ENCODE data around the gene LTBP1. TPM values are rescaled to one million over a fixed set of nuclear protein-coding genes. Genes with fewer than 3 reads are reported as not detected.
"Not testable (repeated sequence)": the region's sequence is repeated elsewhere in the genome, so short reads cannot be mapped to it uniquely, and the experiment has no call there.

Gene LTBP1
- total RNA-seq, 1 donor from 2014 or later = 3.9 TPM

DNA sequence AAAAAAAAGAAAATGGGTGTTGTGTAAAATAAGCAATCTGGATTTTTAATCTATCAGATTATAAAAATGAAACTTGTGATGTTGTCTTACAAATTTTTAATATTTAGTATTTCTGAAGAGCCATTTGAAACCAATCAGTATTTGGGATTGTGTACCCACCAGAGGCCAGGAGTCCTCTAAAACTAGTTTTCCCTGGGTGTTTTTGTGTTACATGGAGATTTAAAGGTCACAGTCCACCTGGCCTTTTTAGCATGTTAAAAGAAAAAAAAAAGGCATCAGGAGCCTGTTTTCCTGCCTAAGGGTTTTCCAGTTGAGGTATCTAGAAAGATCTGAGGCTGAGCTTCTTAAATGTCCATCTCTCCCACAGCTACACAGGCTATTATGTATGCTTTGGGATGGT lies 221.7 kb downstream of the LTBP1 start:
- no peak for TF ChIP-seq CTCF (IDR thresholded peaks at IDR 0.05; ENCODE audit: partially characterized antibody, unreplicated experiment)
- peaks cover 2% of the 10 kb centered on the region for H3K27me3 Mint-ChIP-seq (ENCODE audit: unreplicated experiment)
- H3K4me3 Mint-ChIP-seq (ENCODE audit: unreplicated experiment) = no peak overlapping the region
- H3K27ac Mint-ChIP-seq (ENCODE audit: unreplicated experiment) = no peak overlapping the region
- H3K9me3 Mint-ChIP-seq (ENCODE audit: unreplicated experiment) = no peaks in the 10 kb centered on the region
- H3K36me3 Mint-ChIP-seq (ENCODE audit: unreplicated experiment) = no peaks in the 10 kb centered on the region
- no peak for DNase-seq
- no peaks in the 10 kb centered on the region for H3K4me1 Mint-ChIP-seq (ENCODE audit: low read depth, unreplicated experiment)

- no peak for DNase-seq
- TF ChIP-seq CTCF (IDR thresholded peaks at IDR 0.05; ENCODE audit: partially characterized antibody, unreplicated experiment) = no peak
These were observed 222.2 kb downstream of the LTBP1 start for GRCh38 chr2:33168922-33169321.

GRCh38 chr2:33170251-33170650 lies 223.5 kb downstream of the LTBP1 start:
- not testable (repeated sequence) for H3K27ac Mint-ChIP-seq (ENCODE audit: unreplicated experiment); H3K9me3 Mint-ChIP-seq (ENCODE audit: unreplicated experiment); DNase-seq; H3K27me3 Mint-ChIP-seq (ENCODE audit: unreplicated experiment); H3K36me3 Mint-ChIP-seq (ENCODE audit: unreplicated experiment); H3K4me3 Mint-ChIP-seq (ENCODE audit: unreplicated experiment); H3K4me1 Mint-ChIP-seq (ENCODE audit: low read depth, unreplicated experiment)

More at GRCh38 chr2:33168922-33169321, 222.2 kb downstream of the LTBP1 start:
- Mint-ChIP-seq H3K4me3 (ENCODE audit: unreplicated experiment) (no peak overlapping the region), H3K36me3 (ENCODE audit: unreplicated experiment) (no peaks in the 10 kb centered on the region), H3K4me1 (ENCODE audit: low read depth, unreplicated experiment) (no peaks in the 10 kb centered on the region), H3K9me3 (ENCODE audit: unreplicated experiment) (no peaks in the 10 kb centered on the region), H3K27me3 (ENCODE audit: unreplicated experiment) (peaks cover 2% of the 10 kb centered on the region), H3K27ac (ENCODE audit: unreplicated experiment) (no peak overlapping the region)

DNA sequence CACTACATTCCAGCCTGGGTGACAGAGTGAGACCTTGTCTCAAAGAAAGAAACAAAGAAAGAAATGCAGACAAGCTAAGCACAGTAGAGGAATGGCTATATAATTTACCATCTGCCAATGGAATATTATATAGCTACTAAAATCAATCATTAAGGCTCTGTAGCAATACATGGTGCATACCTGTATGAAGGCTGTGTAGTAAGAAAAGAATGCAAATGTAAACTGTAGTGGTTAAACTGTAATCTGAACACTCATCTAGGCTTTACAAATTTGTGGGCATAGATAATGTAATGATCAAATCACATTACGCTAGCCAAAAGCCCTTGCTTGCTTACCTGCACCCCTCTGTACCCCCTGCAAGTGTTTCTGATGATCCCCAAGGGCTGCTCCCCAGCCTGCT lies 230.9 kb downstream of the LTBP1 start:
- Mint-ChIP-seq H3K27ac (ENCODE audit: unreplicated experiment) (no peak overlapping the region), H3K27me3 (ENCODE audit: unreplicated experiment) (no peaks in the 10 kb centered on the region), H3K9me3 (ENCODE audit: unreplicated experiment) (no peaks in the 10 kb centered on the region), H3K4me1 (ENCODE audit: low read depth, unreplicated experiment) (no peaks in the 10 kb centered on the region), H3K4me3 (ENCODE audit: unreplicated experiment) (no peak overlapping the region), H3K36me3 (ENCODE audit: unreplicated experiment) (no peaks in the 10 kb centered on the region)
- DNase-seq = no peak
- no peak for TF ChIP-seq CTCF (IDR thresholded peaks at IDR 0.05; ENCODE audit: partially characterized antibody, unreplicated experiment)

- H3K9me3 Mint-ChIP-seq (ENCODE audit: unreplicated experiment) = no peaks in the 10 kb centered on the region
- H3K36me3 Mint-ChIP-seq (ENCODE audit: unreplicated experiment) = no peaks in the 10 kb centered on the region
- H3K4me3 Mint-ChIP-seq (ENCODE audit: unreplicated experiment) = no peak overlapping the region
- no peak overlapping the region for H3K27ac Mint-ChIP-seq (ENCODE audit: unreplicated experiment)
- TF ChIP-seq CTCF (IDR thresholded peaks at IDR 0.05; ENCODE audit: partially characterized antibody, unreplicated experiment) = no peak
- no peaks in the 10 kb centered on the region for H3K4me1 Mint-ChIP-seq (ENCODE audit: low read depth, unreplicated experiment)
- DNase-seq = no peak
- no peaks in the 10 kb centered on the region for H3K27me3 Mint-ChIP-seq (ENCODE audit: unreplicated experiment)
These were observed 231.5 kb downstream of the LTBP1 start for GRCh38 chr2:33178209-33178608.

GRCh38 chr2:33180915-33181314 lies 234.2 kb downstream of the LTBP1 start:
- Mint-ChIP-seq H3K36me3 (ENCODE audit: unreplicated experiment) (no peaks in the 10 kb centered on the region), H3K27ac (ENCODE audit: unreplicated experiment) (no peak overlapping the region), H3K4me3 (ENCODE audit: unreplicated experiment) (no peak overlapping the region), H3K27me3 (ENCODE audit: unreplicated experiment) (no peaks in the 10 kb centered on the region), H3K9me3 (ENCODE audit: unreplicated experiment) (no peaks in the 10 kb centered on the region), H3K4me1 (ENCODE audit: low read depth, unreplicated experiment) (no peaks in the 10 kb centered on the region)
- no peak for DNase-seq
- no peak for TF ChIP-seq CTCF (IDR thresholded peaks at IDR 0.05; ENCODE audit: partially characterized antibody, unreplicated experiment)

Data from glutamatergic neuron (in vitro differentiated cells).